NCI-H82 treated with DMSO at 0.1 percent for 48 hours (cell line): ENCODE measurements around the gene INPP4A.

ENCODE experiments used
- DNase-seq: peaks from one replicate; lab custom pipeline; 2025; ENCODE audit not compliant: unreplicated experiment; lab: John Stamatoyannopoulos, UW

INPP4A gene

DNA sequence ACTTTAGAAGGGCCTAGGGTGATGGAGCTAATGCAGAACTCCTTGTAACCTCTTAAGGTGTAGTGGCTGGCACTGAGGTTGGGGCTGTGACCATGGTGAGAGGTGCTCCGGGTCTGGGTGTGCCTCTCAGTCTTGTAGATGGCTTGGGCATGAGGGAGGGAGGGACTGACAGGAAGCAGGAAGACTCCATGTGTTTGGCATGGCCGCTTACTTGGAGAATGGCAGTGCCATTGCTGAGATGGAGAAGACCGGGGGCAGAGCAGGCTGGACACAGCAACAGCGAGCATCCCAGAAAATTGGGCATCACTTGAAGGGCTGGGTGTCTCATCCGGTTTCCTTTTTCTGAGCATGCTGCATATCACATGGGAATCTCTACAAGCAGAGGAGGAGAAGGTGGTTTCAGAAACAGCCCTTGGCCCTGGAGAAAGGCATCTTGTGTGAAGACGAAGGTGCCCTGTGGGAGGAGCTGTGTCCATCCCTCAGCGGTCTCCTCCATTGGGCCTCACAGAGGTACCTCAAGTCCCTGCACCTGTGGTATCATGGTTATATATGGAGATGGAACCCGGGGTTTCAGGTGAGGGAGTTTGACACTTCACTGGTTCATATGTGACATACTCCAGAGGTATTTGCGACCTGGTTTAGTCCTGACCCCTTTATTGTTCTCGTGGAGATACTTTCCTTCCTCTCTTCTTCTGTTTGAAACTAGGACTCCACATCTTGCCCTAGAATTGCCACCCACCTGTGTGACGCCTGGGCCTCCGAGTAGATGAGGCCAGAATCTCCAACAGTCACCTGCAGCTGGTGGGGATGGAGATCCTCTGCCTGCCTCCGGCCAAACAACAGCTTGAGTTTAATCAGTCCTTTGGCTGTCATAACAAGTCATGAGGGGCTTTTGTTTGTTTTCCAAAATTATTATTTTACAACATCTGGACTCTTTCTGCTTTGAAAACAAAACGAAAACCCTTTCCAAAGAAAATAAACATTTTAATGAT, 45.6 kb downstream of the INPP4A start:
- no peak for DNase-seq

GRCh38 chr2:98492441-98492840, 47.8 kb downstream of the INPP4A start:
- DNase-seq: no peak

DNA sequence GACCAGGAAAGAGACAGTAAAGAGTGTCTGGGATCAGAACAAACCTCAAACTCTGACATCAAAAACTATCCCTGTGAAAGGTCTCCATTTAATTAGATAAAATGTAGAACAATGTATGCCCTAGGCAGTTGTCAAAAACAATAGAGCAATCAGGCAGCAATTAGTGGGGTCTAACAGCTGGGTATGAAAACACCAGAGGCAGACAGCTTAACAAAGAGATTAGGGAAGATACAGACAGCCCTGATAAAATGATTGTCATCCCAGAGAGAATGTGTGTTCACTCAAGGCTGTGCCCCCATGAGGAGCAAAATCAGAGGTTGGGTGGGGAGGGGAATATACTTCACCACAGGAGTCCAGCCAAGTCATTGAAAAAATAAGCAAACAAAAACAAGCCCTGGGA, 50.0 kb downstream of the INPP4A start:
- no peak for DNase-seq

- no peak for DNase-seq
These were observed 52.3 kb downstream of the INPP4A start for GRCh38 chr2:98496750-98497493.

GRCh38 chr2:98498703-98499440, 54.2 kb downstream of the INPP4A start:
- no peak for DNase-seq

DNA sequence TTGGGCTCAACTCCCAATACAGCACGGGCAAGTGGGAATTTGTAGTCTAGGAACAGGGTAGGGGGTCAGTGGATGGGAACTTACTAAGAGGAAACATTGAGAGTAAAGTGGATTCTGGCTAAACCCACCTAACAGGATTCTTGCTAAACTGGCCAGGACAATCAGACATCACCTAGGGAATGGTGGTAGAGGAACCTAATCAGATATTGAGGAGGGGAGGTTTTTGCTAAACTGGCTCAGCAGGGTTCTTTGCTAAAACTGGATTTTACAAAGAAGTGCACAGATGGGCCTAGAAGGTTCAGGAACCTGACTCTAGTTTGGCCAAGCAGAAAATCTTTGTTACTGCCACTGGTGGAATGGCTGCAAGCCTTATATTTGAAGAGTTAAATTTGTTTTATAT, 55.9 kb downstream of the INPP4A start:
- DNase-seq: no peak

- DNase-seq: no peak
These were observed 56.6 kb downstream of the INPP4A start for GRCh38 chr2:98501223-98501622.

DNA sequence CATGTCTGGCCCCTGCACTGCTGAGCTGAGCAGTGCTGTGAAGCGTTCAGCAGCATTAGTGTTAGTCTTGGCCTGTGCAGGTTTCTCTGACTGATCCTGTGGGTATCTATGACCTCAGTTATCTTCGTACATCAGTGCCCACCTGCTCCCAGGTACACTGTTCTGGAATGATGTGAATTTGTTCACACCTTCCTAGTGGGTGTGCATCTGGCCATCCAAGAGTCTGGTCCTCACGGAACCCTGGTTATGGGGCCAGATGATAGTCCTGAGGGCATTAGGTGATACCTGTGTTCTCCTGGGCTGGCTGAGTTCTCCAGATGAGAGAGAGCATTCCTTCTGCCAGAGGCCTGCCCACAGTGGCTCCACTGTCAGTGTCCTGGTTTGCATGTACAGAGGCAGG, 57.2 kb downstream of the INPP4A start:
- DNase-seq: no peak

- DNase-seq: no peak
These were observed 58.1 kb downstream of the INPP4A start for GRCh38 chr2:98502556-98503335.

DNA sequence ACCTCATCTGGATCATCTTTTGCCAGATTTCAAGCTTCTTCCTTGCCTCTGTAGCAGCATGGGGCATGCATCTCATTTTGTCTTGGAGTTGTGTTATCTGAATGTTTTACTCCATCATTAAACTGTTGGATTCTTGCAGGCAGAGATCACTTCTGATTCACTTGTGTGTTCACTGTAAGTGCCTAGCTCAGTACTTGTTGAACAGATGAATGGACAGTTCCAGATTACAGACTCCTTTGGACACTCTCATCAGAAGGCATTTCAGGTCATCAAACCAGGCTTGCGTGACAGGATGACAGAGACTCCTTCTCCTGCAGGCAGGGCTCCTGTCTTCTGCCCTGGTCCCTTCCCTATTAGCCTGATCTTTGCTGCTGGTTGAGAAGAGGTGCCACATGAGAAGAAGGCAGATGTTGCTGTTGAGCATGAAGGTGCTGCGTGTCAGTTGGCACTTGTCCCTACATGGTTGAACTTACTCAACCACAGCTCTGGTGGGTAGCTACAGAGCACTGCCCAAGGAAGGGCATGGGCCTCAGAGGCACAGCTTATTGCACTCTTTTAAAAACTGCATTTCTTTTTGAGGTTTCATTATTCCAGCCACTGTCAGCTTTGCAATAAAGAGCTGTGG, 58.9 kb downstream of the INPP4A start:
- DNase-seq: no peak

GRCh38 chr2:98504381-98505109, 59.9 kb downstream of the INPP4A start:
- DNase-seq: no peak

GRCh38 chr2:98505311-98505808, 60.7 kb downstream of the INPP4A start:
- no peak for DNase-seq

GRCh38 chr2:98505971-98506664, 61.5 kb downstream of the INPP4A start:
- no peak for DNase-seq

DNA sequence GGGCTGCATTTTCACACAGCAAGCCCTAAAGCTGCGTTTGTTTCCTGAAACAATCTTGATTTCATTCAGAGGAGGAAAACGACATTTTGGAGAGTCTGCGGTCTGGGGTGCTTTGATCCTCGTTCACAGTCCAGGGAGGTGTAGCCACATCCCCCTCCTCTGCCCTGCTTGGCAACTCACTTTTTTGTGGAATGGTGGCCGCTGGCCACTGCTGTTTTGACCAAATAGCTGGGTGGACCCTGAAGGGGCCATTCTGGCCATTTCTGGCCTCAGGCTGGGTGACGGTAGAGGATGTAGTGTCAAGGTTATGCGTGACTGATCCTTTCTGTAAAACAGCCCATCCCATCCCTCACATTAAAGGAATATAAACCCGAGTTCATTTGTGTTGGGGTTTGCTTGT, 62.2 kb downstream of the INPP4A start:
- DNase-seq: no peak

- DNase-seq: no peak
These were observed 62.8 kb downstream of the INPP4A start for GRCh38 chr2:98507461-98507860.

GRCh38 chr2:98507891-98508708, 63.4 kb downstream of the INPP4A start:
- DNase-seq: no peak

GRCh38 chr2:98508709-98509066, 64.0 kb downstream of the INPP4A start:
- no peak for DNase-seq
